Bronchial epithelial cell (primary cell): ENCODE results near the gene SLC13A4. TPM values are rescaled to one million over a fixed set of nuclear protein-coding genes. Genes with fewer than 3 reads are reported as not detected.
"Not testable (repeated sequence)": the region's sequence is repeated elsewhere in the genome, so short reads cannot be mapped to it uniquely, and the experiment has no call there.

Experiments
- DNase-seq: peaks from one replicate; pipeline ENCODE4 v3.0.0-alpha.2; 2010; ENCODE audit warnings: low read depth
- FAIRE-seq: peaks from 2 replicates; lab custom pipeline; 2011; peaks lifted over from hg19 to GRCh38; lab: Jason Lieb, UNC
- H3K27me3 ChIP-seq: 2 replicates; pipeline ENCODE4 v1.5.1; 2011; ENCODE audit warnings: low read length; ENCODE audit not compliant: control insufficient read depth, insufficient read depth
- H3K36me3 ChIP-seq: 2 replicates; pipeline ENCODE4 v1.5.1; 2011; ENCODE audit warnings: low read length; ENCODE audit not compliant: control insufficient read depth, insufficient read depth
- H3K4me3 ChIP-seq: 2 replicates; pipeline ENCODE4 v1.5.1; 2011; ENCODE audit warnings: mild to moderate bottlenecking, low read depth, low read length, control low read depth
- CTCF ChIP-seq: IDR thresholded peaks from 2 replicates; pipeline ENCODE4 v1.5.1; 2011; ENCODE audit warnings: mild to moderate bottlenecking, moderate library complexity, low read length, control low read depth, inconsistent platforms; ENCODE audit not compliant: insufficient read depth, severe bottlenecking
- total RNA-seq: library from RNA; depleted of rRNA; stranded (reverse); fragments of >200 nt; gene quantifications from 2 replicates; pipeline ENCODE4 v1.2.1, GENCODE V29; 2014

Gene SLC13A4
- total RNA-seq, 1 donor from 2014 or later = under 0.01 TPM

GRCh38 chr7:135645296-135645904, 82.6 kb downstream of the SLC13A4 start:
- Histone ChIP-seq H3K4me3 (no peak overlapping the region), H3K27me3 (no peaks in the 10 kb centered on the region), H3K36me3 (peaks cover 10% of the 10 kb centered on the region)
- peak; percentile 52 for DNase-seq
- FAIRE-seq = no peak
- TF ChIP-seq CTCF = peak; percentile 53

GRCh38 chr7:135644729-135645128, 83.3 kb downstream of the SLC13A4 start:
- no peaks in the 10 kb centered on the region for H3K27me3 ChIP-seq
- no peak overlapping the region for H3K4me3 ChIP-seq
- peaks cover 10% of the 10 kb centered on the region for H3K36me3 ChIP-seq
- no peak for DNase-seq
- TF ChIP-seq CTCF = no peak
- no peak for FAIRE-seq

GRCh38 chr7:135644154-135644553, 83.8 kb downstream of the SLC13A4 start:
- FAIRE-seq (no peak), DNase-seq (no peak)
- Histone ChIP-seq H3K27me3 (no peaks in the 10 kb centered on the region), H3K36me3 (peaks cover 10% of the 10 kb centered on the region), H3K4me3 (no peak overlapping the region)
- TF ChIP-seq CTCF = no peak

- FAIRE-seq, H3K36me3 ChIP-seq, H3K27me3 ChIP-seq, H3K4me3 ChIP-seq, DNase-seq: not testable (repeated sequence)
These were observed 88.3 kb downstream of the SLC13A4 start for GRCh38 chr7:135639690-135640089.

GRCh38 chr7:135634191-135634878, 93.7 kb downstream of the SLC13A4 start:
- DNase-seq (no peak), FAIRE-seq (no peak)
- TF ChIP-seq CTCF = no peak
- Histone ChIP-seq H3K36me3 (peaks cover 4% of the 10 kb centered on the region), H3K27me3 (no peaks in the 10 kb centered on the region), H3K4me3 (no peak overlapping the region)

Other genes starting within 250 kb of the SLC13A4 start
- gene CNOT4, start 218.1 kb downstream of the SLC13A4 start, total RNA-seq = 3.9 and 9.5 TPM in 2 replicates
- 45.0 and 53.8 TPM in 2 replicates for gene NUP205, start 170.3 kb downstream of the SLC13A4 start, total RNA-seq
- gene STMP1, start 65.7 kb downstream of the SLC13A4 start, total RNA-seq = 7.4 and 11.5 TPM in 2 replicates
- 0.26 TPM in 1 of 2 replicates, not detected in the other for gene FAM180A, start 20.6 kb upstream of the SLC13A4 start, total RNA-seq
- gene MTPN, start 249.2 kb upstream of the SLC13A4 start, total RNA-seq = 90.6 and 118 TPM in 2 replicates